Activated CD4-positive, alpha-beta memory T cell treated with anti-CD3 and anti-CD28 coated beads for 36 hours (primary cell): ENCODE data around the gene TNPO3. TPM values are rescaled to one million over a fixed set of nuclear protein-coding genes. Genes with fewer than 3 reads are reported as not detected.
"Not testable (repeated sequence)": the region's sequence is repeated elsewhere in the genome, so short reads cannot be mapped to it uniquely, and the experiment has no call there.

ENCODE experiments used
- CTCF ChIA-PET: fragments of 350-600 bp; sonication (Branson Sonifier 250); formaldehyde crosslinking; loops from one replicate; lab custom pipeline; 2021; ENCODE audit warnings: antibody characterized with exemption, inconsistent platforms; lab: Charles Lee
- POLR2A ChIA-PET: fragments of 350-600 bp; sonication (Branson Sonifier 250); formaldehyde crosslinking; loops from one replicate; lab custom pipeline; 2021; ENCODE audit warnings: antibody characterized with exemption; lab: Charles Lee
- DNase-seq: peaks from one replicate; pipeline ENCODE4 v3.0.0-alpha.2; 2020
- H3K27ac Mint-ChIP-seq: one replicate; pipeline ENCODE4 v1.8.0; 2021; ENCODE audit warnings: mixed read lengths
- H3K27me3 Mint-ChIP-seq: one replicate; pipeline ENCODE4 v1.8.0; 2021; ENCODE audit warnings: mixed read lengths
- H3K36me3 Mint-ChIP-seq: one replicate; pipeline ENCODE4 v1.8.0; 2021; ENCODE audit warnings: mixed read lengths
- H3K4me1 Mint-ChIP-seq: one replicate; pipeline ENCODE4 v1.8.0; 2021; ENCODE audit warnings: low read depth, mixed read lengths
- H3K4me3 Mint-ChIP-seq: one replicate; pipeline ENCODE4 v1.8.0; 2021; ENCODE audit warnings: mild to moderate bottlenecking, mixed read lengths
- H3K9me3 Mint-ChIP-seq: one replicate; pipeline ENCODE4 v1.8.0; 2021; ENCODE audit warnings: mixed read lengths
- intact Hi-C: fragments of 100-400 bp; cut with micrococcal nuclease; formaldehyde crosslinking; loops from one replicate; pipeline ENCODE4 v1.15.1; 2023
- total RNA-seq, 2 experiments: library from RNA; stranded (reverse); gene quantifications; one replicate each; pipeline ENCODE4 v1.2.3, GENCODE V29; 2021

The TNPO3 gene
- total RNA-seq, 2 experiments from 2014 or later, result 53.4 to 54.5 TPM

DNA sequence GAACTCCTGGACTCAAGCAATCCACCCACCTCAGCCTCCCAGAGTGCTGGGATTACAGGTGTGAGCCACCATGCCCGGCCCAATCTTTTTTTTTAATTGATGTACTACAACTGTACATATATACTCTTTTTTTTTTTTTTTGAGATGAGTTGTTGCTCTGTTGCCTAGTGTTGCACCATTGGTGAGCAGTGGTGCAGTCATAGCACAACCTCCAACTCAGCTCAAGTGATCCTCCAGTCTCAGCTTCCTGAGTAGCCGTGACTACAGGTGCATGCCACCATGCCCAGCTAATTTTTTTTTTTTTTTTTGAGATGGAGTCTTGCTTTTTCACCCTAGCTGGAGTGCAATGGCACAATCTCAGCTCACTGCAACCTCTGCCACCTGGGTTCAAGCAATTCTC, 111.7 kb downstream of the TNPO3 start:
- H3K36me3 Mint-ChIP-seq, intact Hi-C loops, H3K27me3 Mint-ChIP-seq, H3K27ac Mint-ChIP-seq, H3K9me3 Mint-ChIP-seq, H3K4me3 Mint-ChIP-seq: not testable (repeated sequence)
- peak; percentile 55 for DNase-seq
- CTCF ChIA-PET, result interaction anchor here (0.6 kb wide), 1 partner anchor 39 kb away, joined by 3 read pairs; no protein-coding TSS in a partner anchor
- peaks cover 30% of the 10 kb centered on the region for H3K4me1 Mint-ChIP-seq
- POLR2A ChIA-PET, result interaction anchor here (0.6 kb wide), 1 partner anchor 359 kb away, joined by 3 read pairs; no protein-coding TSS in a partner anchor

DNA sequence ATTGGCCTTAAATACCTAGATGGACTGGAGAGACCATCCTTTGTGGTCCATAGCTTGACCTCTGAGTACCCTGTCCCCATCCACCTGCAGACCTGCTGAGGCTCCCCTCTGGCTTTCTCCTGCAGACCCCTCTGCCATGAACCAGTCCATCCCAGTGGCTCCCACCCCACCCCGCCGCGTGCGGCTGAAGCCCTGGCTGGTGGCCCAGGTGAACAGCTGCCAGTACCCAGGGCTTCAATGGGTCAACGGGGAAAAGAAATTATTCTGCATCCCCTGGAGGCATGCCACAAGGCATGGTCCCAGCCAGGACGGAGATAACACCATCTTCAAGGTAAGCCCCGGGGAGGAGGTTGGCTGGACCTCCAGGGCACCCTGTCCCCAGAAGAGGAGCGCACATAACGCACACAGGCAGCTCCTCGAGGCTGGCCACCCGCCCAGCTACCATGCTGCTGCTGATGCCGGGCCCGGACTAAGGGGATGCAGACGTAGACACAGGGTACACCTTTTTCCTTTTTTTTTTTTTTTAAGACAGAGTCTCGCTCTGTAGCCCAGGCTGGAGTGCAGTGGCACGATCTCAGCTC, 112.9 kb downstream of the TNPO3 start:
- H3K27ac Mint-ChIP-seq, result no peak overlapping the region
- H3K4me1 Mint-ChIP-seq, result peaks cover 35% of the 10 kb centered on the region
- H3K27me3 Mint-ChIP-seq, result peaks cover 3% of the 10 kb centered on the region
- no peak for DNase-seq
- intact Hi-C loops, result loop anchor here (2.0 kb wide), 1 partner anchor 21 kb away; no protein-coding TSS in a partner anchor
- no peaks in the 10 kb centered on the region for H3K9me3 Mint-ChIP-seq
- H3K4me3 Mint-ChIP-seq, result no peak overlapping the region
- H3K36me3 Mint-ChIP-seq, result no peaks in the 10 kb centered on the region
- POLR2A ChIA-PET, result interaction anchor here (1.7 kb wide), 1 partner anchor 9 kb away, joined by 4 read pairs; no protein-coding TSS in a partner anchor
- CTCF ChIA-PET, result no interaction called here

DNA sequence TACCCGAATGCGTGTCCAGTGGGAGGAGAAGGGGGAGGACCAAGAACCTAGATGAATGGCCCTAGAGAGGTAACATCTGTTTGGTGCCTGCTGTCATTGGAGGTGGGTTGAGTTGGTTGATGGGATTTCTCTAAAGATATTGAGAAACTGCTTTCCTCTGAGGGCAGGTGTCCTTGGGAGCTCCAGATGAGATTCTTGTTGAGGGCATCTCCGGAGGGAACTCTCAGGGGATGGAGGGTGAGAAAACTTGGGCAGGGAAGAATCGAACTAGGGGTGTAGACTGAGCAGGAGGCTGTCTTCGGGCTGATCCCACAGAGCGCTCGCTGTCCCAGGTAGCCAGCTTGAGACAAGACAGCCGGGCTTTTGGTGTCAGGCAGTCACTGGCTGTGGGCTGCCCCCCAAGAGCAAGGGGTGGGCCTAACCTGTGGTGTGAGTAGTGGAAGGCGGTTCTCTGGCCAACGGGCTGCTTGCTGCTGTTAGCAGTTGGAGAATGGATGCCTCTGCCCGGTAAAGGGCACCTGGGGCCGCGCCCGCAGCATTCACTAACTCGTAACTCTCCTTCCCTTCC, 113.5 kb downstream of the TNPO3 start:
- intact Hi-C loops, result loop anchor here (2.0 kb wide), 1 partner anchor 21 kb away; no protein-coding TSS in a partner anchor
- Mint-ChIP-seq H3K27me3 (peaks cover 6% of the 10 kb centered on the region), H3K4me3 (peak overlapping the region; percentile 58), H3K27ac (no peak overlapping the region), H3K36me3 (no peaks in the 10 kb centered on the region), H3K4me1 (peaks cover 39% of the 10 kb centered on the region), H3K9me3 (no peaks in the 10 kb centered on the region)
- DNase-seq, result no peak
- CTCF ChIA-PET, result interaction anchor here (0.8 to 1.3 kb wide), 2 partner anchors 13 to 150 kb away, joined by 3 to 4 read pairs; no protein-coding TSS in a partner anchor
- POLR2A ChIA-PET, result interaction anchor here (1.7 kb wide), 1 partner anchor 8 kb away, joined by 4 read pairs; no protein-coding TSS in a partner anchor

DNA sequence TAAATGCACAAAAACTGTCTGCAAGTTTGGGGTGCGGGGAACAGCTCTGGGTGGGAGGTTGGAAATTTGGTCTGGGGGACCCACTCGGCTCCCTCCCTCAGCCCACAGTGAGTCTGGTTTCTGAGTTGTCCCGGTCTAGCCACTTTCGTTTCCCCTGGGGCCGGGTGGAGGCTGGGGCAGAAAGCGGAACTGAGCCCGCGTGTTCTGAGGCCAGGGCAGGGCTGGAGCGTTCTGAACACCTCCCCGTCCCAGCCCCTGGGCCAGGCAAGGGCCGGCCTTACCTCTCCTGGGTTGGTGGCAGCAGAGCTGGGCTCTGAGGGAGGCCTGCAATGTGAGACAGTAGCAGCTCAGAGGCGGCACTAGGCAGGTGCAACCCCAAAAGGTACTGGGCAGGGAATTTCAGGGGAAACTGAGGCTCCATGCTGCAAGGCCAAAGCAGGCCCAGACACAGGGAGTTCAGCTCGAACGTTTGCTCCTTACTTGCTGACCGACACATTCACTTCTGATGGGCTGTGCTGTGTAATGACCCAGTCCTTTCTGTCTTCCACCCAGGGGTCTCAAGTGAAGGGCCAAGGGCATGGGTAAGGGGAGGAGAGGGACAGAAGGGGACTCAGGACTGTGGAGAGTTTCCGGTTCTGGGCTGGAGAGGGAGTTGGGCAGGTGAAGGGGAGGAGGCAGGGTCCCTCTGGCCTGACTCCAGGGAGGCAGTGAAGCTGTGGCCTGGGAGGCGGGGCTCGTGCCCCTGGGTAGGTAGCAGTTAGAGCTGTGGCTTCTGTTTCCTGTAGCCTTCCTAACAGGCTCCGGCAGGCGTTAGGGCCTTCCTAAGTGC, 114.2 kb downstream of the TNPO3 start:
- H3K9me3 Mint-ChIP-seq, result no peaks in the 10 kb centered on the region
- H3K36me3 Mint-ChIP-seq, result no peaks in the 10 kb centered on the region
- H3K27me3 Mint-ChIP-seq, result peaks cover 6% of the 10 kb centered on the region
- H3K4me1 Mint-ChIP-seq, result peaks cover 39% of the 10 kb centered on the region
- ChIA-PET POLR2A (interaction anchor here (1.4 to 2.2 kb wide), 4 partner anchors 7 to 18 kb away, joined by 3 to 7 read pairs (median 4); no protein-coding TSS in a partner anchor), CTCF (interaction anchor here (0.7 to 1.3 kb wide), 3 partner anchors 14 to 151 kb away, joined by 3 to 4 read pairs (median 3); no protein-coding TSS in a partner anchor)
- peak overlapping the region; percentile 62 for H3K27ac Mint-ChIP-seq
- peak; percentile 51 for DNase-seq
- peak overlapping the region; percentile 58 for H3K4me3 Mint-ChIP-seq
- intact Hi-C loops, result loop anchor here (2.0 kb wide), 1 partner anchor 22 kb away; no protein-coding TSS in a partner anchor

DNA sequence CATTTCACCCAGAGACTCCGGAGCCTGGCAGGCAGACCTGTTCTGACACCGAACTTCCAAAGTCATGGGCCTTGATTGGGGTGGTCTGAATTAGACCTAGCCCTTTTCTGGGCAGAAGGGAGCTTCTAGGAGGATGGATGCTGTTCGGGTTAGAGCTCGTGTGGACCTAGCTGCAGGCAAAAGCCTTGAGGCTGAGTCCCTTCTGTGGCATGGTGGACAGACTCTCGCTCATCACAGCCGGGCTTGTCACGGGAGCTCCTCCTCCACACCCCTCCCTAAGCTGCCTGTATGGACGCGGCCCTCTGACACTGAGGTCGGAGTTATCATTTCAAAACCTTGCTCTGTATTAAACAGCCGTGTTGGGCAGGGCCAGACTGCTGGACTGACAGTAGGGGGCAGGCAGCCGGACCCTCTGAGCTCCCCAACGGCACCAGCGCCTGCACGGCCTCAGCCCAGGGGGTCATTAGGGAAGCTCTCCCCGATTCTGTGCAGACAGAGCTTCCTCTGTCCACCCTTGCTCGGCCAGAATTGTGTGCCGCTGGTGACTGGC, 115.0 kb downstream of the TNPO3 start:
- Mint-ChIP-seq H3K36me3 (no peaks in the 10 kb centered on the region), H3K27me3 (peaks cover 6% of the 10 kb centered on the region), H3K4me1 (peaks cover 39% of the 10 kb centered on the region), H3K4me3 (peak overlapping the region; percentile 83), H3K9me3 (no peaks in the 10 kb centered on the region), H3K27ac (no peak overlapping the region)
- peak; percentile 23 for DNase-seq
- POLR2A ChIA-PET, result interaction anchor here (0.9 to 2.2 kb wide), 5 partner anchors 8 to 115 kb away, joined by 3 to 7 read pairs (median 5); partner anchors contain the start of gene TNPO3
- CTCF ChIA-PET, result interaction anchor here (0.7 to 1.4 kb wide), 4 partner anchors 14 to 152 kb away, joined by 3 to 4 read pairs (median 4); no protein-coding TSS in a partner anchor
- intact Hi-C loops, result loop anchor here (2.0 to 10.0 kb wide), 3 partner anchors 23 to 115 kb away; partner anchors contain the start of gene TNPO3

DNA sequence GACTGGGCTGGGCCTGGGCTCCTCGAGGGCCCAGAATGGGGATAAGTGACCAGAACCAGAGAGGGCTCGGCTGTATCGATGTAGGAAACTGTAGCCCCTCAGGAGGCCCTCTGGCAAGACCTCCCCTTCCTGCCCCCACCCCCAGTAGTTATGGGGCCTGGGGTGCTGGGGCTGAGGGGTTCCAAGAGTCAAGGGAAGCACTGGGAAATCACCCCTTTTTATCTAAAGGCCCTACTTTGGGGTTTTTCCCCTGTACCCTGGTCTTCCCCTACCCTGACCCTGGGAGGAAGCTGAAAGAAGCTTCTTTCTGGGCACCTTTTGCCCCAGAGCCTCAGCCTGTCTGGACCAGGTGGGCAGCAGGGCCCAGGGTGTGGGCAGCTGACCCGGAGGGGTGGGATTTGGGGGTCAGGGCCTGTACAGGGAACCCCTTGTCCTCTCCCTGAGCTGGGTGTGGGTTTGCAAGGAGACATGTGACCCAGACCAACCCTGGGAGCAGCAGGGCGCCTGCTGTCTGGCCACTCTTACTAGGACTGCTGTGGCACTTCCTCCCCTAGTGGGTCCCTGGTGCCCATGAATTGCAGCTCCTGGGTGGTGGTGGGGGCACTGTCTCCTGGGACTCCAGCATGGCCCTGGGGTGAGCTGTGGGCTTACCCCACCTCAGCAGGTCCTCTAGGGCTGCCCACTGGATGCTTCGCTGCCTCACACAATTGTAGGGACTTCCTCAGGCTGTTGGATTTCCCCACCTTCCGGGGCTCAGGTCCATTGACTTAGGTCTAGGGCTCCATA, 115.6 kb downstream of the TNPO3 start:
- POLR2A ChIA-PET, result interaction anchor here (0.9 to 2.2 kb wide), 5 partner anchors 9 to 115 kb away, joined by 3 to 7 read pairs (median 5); partner anchors contain the start of gene TNPO3
- H3K27me3 Mint-ChIP-seq, result peaks cover 6% of the 10 kb centered on the region
- CTCF ChIA-PET, result interaction anchor here (0.5 to 1.4 kb wide), 3 partner anchors 72 to 152 kb away, joined by 3 to 4 read pairs (median 3); no protein-coding TSS in a partner anchor
- no peaks in the 10 kb centered on the region for H3K9me3 Mint-ChIP-seq
- no peaks in the 10 kb centered on the region for H3K36me3 Mint-ChIP-seq
- peak; percentile 52 for DNase-seq
- H3K4me1 Mint-ChIP-seq, result peaks cover 39% of the 10 kb centered on the region
- H3K4me3 Mint-ChIP-seq, result peak overlapping the region; percentile 83
- H3K27ac Mint-ChIP-seq, result peak overlapping the region; percentile 23
- intact Hi-C loops, result loop anchor here (2.0 to 10.0 kb wide), 2 partner anchors 70 to 116 kb away; partner anchors contain the start of gene TNPO3

DNA sequence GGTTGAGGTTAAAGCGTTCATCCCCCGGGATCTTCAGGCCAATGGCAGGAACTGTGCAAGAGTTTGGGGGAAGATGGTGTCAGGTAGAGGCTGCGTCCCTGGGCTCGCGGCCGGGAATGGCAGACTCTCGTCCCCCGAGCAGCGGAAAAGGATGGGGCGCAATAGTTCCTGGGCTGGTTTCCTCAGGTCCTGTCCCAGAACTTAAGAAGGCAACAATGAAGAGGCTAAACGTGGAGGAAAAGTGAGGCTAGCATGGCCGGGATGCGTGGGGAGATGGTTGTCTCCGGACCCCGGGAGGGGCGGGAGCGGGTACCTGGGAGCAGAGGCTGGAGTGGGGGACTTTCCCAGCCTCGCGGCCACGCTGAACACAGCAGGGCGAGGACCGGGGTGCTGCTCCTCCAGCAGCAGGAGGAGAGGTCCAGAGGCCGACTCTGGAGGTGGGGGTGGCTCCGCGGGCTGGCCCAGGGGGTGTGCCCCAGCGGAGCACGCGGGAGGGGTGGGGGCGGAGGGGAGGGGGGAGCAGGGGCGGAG, 116.3 kb downstream of the TNPO3 start:
- peaks cover 6% of the 10 kb centered on the region for H3K27me3 Mint-ChIP-seq
- H3K4me3 Mint-ChIP-seq, result peak overlapping the region; percentile 83
- no peak for DNase-seq
- peak overlapping the region; percentile 69 for H3K27ac Mint-ChIP-seq
- ChIA-PET POLR2A (interaction anchor here (0.7 to 2.2 kb wide), 3 partner anchors 10 to 116 kb away, joined by 4 to 7 read pairs (median 4); partner anchors contain the start of gene TNPO3), CTCF (interaction anchor here (0.5 to 1.4 kb wide), 2 partner anchors 96 to 153 kb away, joined by 3 to 4 read pairs; no protein-coding TSS in a partner anchor)
- H3K4me1 Mint-ChIP-seq, result peaks cover 42% of the 10 kb centered on the region
- intact Hi-C loops, result loop anchor here (2.0 to 10.0 kb wide), 2 partner anchors 70 to 116 kb away; partner anchors contain the start of gene TNPO3
- no peaks in the 10 kb centered on the region for H3K36me3 Mint-ChIP-seq
- H3K9me3 Mint-ChIP-seq, result no peaks in the 10 kb centered on the region

DNA sequence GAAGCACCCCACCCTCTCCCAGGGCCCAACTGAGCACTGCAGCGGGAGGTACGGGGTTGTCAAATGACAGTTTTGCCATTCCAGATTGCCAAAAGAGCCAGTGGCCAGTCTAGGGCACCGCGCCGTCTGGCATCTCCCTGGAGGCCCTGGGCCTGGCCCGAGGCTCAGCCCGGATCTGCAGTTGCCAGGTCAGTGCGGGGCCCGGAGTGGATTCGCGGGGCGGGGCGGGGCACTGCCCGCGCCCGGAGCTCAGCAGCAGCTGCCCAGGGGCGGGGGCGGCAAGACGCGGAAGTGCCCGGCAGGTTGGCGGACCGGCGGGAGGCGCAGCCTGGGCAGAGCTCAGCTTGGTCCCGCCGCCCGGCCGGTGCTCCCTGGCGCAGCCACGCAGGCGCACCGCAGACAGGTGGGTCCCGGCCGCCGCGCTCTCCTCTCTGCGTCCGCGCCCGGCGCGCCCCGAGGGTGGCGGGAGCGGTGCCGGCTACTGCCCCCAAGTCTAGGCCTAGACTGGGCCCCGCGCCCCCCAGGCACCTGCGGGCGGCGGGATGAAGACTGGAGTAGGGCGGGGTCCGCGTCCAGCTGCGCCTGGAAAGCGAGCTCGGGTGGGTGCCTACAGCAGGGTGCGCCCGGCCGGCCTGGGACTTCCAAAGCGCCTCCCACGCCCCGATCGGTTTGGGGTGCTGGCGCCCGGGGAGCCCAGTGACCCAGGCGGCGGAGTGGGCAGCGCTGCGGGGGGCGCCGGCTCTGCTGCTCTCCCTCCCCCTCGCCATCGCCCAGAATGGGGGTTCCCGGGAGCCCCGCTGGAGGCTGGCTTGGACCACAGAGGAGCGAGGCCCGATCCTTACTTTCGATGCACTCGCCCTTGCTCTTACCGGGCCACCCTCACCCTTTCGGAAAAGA, 117.0 kb downstream of the TNPO3 start, which contains the start of gene IRF5:
Gene IRF5 (plus strand): TSS at position 281 of the 897 bp plus-strand sequence. CDS start 4,155 bp downstream, outside the sequence.
- DNase-seq, result peak; percentile 48
- Mint-ChIP-seq H3K4me1 (peaks cover 49% of the 10 kb centered on the region), H3K27me3 (peaks cover 6% of the 10 kb centered on the region), H3K9me3 (no peaks in the 10 kb centered on the region), H3K4me3 (peak within 1 kb of the TSS; percentile 83), H3K36me3 (no peaks in the 10 kb centered on the region), H3K27ac (peak within 1 kb of the TSS; percentile 69)
- POLR2A ChIA-PET, result interaction anchor here (0.7 kb wide), 1 partner anchor 116 kb away, joined by 4 read pairs; no protein-coding TSS in a partner anchor
- CTCF ChIA-PET, result interaction anchor here (1.0 to 1.4 kb wide), 3 partner anchors 9 to 117 kb away, joined by 3 read pairs; partner anchors contain the start of gene TNPO3
- intact Hi-C loops, result loop anchor here (2.0 to 10.0 kb wide), 2 partner anchors 71 to 117 kb away; partner anchors contain the start of gene TNPO3

DNA sequence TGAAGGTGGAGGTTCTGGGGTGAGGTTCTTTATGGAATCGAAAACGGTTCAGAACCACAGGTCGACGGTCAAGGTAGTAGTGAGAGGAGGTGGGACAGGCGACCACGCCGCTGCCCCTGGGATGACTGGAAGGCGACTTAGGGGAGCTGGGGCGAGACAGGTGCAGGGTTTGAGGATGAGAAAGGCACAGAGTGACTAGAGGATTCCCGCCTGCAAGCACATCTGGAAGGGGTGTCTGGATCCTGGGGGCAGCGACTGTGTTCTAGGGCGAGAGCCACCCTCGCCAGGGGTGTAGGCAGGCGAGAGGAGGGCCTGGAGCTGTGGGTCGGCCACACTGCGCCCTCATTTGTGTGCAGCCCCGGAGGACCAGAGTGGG, 117.7 kb downstream of the TNPO3 start:
- CTCF ChIA-PET, result interaction anchor here (1.0 to 1.4 kb wide), 3 partner anchors 10 to 118 kb away, joined by 3 read pairs; partner anchors contain the start of gene TNPO3
- intact Hi-C loops, result loop anchor here (10.0 kb wide), 1 partner anchor 118 kb away; the partner anchor contains the start of gene TNPO3
- H3K36me3 Mint-ChIP-seq, result no peaks in the 10 kb centered on the region
- peak overlapping the region; percentile 14 for H3K27ac Mint-ChIP-seq
- peak overlapping the region; percentile 73 for H3K4me3 Mint-ChIP-seq
- peaks cover 6% of the 10 kb centered on the region for H3K27me3 Mint-ChIP-seq
- peaks cover 55% of the 10 kb centered on the region for H3K4me1 Mint-ChIP-seq
- DNase-seq, result no peak
- H3K9me3 Mint-ChIP-seq, result no peaks in the 10 kb centered on the region
- POLR2A ChIA-PET, result no interaction called here
